Gastrocnemius medialis (tissue), 4 donors: ENCODE results near the gene ARHGAP26.

ENCODE experiments used
- POLR2A ChIP-seq, 2 donors: fragments of 450-650 bp; IDR thresholded peaks; one replicate each; pipeline ENCODE4 v1.6.1; 2017; ENCODE audit warnings: antibody characterized with exemption in 2 of 2, mild to moderate bottlenecking in 2 of 2, moderate library complexity in 2 of 2
- TF ChIP-seq, protein P1 (sequence below), 5 experiments: fragments of 450-650 bp in 3 of 5; fragments of 200-600 bp in 2 of 5; sonication (generic) in 2 of 5; IDR thresholded peaks in 4 of 5; conservative IDR thresholded peaks in 1 of 5; 1 replicate in 4 of 5; 2 replicates in 1 of 5; pipeline ENCODE4 v1.5.1; 2016 to 2019; ENCODE audit warnings: antibody characterized with exemption in 5 of 5, mild to moderate bottlenecking in 3 of 5, moderate library complexity in 3 of 5

DNA sequence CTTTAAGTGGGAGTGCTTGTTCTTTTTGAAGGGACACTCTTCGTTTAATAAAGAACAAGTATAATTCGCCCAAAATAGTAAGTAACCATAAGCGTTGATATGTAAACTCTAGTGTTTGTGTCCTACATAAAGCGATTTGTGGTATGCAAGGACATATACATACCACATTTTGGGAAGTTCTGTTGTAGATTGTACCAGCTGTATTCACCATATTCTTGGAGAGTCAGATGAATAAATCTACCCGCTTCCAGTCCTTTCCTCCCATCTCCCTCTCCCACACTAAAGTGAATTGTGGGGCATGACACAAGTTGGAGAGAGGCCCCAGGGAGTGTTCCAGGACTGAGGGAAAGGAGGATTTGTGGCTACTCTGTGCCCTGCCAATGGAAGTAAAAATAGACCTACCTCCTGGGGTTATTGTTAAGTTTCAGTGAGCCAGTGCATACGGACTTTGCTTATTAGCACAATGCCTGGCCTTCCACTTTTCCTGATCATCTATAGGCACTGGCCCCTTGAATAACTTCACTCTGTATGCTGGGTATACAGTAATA, 40.6 kb downstream of the ARHGAP26 start:
- TF ChIP-seq, protein P1, sequence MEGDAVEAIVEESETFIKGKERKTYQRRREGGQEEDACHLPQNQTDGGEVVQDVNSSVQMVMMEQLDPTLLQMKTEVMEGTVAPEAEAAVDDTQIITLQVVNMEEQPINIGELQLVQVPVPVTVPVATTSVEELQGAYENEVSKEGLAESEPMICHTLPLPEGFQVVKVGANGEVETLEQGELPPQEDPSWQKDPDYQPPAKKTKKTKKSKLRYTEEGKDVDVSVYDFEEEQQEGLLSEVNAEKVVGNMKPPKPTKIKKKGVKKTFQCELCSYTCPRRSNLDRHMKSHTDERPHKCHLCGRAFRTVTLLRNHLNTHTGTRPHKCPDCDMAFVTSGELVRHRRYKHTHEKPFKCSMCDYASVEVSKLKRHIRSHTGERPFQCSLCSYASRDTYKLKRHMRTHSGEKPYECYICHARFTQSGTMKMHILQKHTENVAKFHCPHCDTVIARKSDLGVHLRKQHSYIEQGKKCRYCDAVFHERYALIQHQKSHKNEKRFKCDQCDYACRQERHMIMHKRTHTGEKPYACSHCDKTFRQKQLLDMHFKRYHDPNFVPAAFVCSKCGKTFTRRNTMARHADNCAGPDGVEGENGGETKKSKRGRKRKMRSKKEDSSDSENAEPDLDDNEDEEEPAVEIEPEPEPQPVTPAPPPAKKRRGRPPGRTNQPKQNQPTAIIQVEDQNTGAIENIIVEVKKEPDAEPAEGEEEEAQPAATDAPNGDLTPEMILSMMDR (IDR thresholded peaks at IDR 0.05 in 4 of 5, conservative IDR thresholded peaks at IDR 0.05 in 1 of 5), result no peak
- no peak for TF ChIP-seq POLR2A (IDR thresholded peaks at IDR 0.05)
